ENCODE measurements around the gene GRIK3. TPM values are rescaled to one million over a fixed set of nuclear protein-coding genes. Genes with fewer than 3 reads are reported as not detected.
"Not testable (repeated sequence)": the region's sequence is repeated elsewhere in the genome, so short reads cannot be mapped to it uniquely, and the experiment has no call there.

GRIK3 gene
- total RNA-seq, 4 donors from 2014 or later = 0.75 to 9.8 (median 1.2) TPM

DNA sequence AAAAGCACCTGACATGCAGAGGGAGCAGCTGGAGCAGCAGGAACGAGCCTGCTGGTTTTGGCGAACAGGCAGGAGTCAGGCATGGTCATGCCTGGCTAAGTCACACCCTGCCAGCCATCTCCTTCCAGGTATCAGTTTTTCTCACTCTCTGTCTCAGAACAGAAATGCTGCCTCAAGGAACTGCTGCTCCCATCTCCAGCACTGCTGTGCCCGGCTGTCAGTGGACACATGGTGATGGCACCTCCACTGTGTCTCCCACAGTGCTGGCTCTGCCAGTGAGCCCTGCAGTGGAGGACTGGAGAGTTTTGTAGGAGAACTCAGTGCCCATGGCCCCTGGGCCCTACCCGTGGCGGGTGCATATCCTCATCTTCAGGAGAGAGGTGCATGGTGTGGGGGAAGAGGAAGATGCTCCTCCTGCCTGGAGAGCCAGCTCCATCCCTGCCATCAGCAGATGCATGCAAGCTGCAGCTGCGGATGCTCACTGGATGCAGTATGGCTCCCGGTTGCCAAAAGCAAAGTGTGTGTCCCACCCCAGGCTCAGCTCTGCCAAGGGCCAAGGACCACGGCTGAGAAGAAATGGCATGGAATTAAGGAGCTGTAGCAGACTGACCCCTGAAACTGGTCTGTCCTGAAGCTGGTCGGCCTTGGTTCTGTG lies 114.7 kb downstream of the GRIK3 start:
- in situ Hi-C loops (cut with MboI; ENCODE audit: low pct_ligation_motif_present in 1 of 4, low pct_unique_long_range_greater_than_20kb in 1 of 4, low sequenced_read_pairs in 3 of 4) = no loop called here
- 62 to 67% methylated on average over 3 to 9 of the region's 9 CpGs for WGBS, 2 donors (ENCODE audit: low coverage in 1 of 2)
- intact Hi-C loops (cut with DNase I; ENCODE audit: low total_unique reads) = no loop called here
- Histone ChIP-seq H3K27ac (no peak overlapping the region), H3K27me3 (peaks cover 16% of the 10 kb centered on the region), H3K4me3 (no peak overlapping the region), H3K36me3 (no peaks in the 10 kb centered on the region), H3K9me3 (no peaks in the 10 kb centered on the region), H3K4me1 (no peaks in the 10 kb centered on the region)
- DNase-seq = no peak
- TF ChIP-seq POLR2AphosphoS5 (IDR thresholded peaks at IDR 0.05) (no peak), EP300 (IDR thresholded peaks at IDR 0.05; ENCODE audit: low read depth) (no peak), POLR2A (IDR thresholded peaks at IDR 0.05) (no peak)
- TF ChIP-seq, protein P1, sequence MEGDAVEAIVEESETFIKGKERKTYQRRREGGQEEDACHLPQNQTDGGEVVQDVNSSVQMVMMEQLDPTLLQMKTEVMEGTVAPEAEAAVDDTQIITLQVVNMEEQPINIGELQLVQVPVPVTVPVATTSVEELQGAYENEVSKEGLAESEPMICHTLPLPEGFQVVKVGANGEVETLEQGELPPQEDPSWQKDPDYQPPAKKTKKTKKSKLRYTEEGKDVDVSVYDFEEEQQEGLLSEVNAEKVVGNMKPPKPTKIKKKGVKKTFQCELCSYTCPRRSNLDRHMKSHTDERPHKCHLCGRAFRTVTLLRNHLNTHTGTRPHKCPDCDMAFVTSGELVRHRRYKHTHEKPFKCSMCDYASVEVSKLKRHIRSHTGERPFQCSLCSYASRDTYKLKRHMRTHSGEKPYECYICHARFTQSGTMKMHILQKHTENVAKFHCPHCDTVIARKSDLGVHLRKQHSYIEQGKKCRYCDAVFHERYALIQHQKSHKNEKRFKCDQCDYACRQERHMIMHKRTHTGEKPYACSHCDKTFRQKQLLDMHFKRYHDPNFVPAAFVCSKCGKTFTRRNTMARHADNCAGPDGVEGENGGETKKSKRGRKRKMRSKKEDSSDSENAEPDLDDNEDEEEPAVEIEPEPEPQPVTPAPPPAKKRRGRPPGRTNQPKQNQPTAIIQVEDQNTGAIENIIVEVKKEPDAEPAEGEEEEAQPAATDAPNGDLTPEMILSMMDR (IDR thresholded peaks at IDR 0.05) = no peak

GRCh38 chr1:36918604-36919003 lies 115.7 kb downstream of the GRIK3 start:
- H3K27me3 ChIP-seq = peaks cover 16% of the 10 kb centered on the region
- 71 to 82% methylated on average over 2 to 4 of the region's 4 CpGs for WGBS, 2 donors (ENCODE audit: low coverage in 1 of 2)
- DNase-seq = no peak

GRCh38 chr1:36916542-36916941 lies 117.8 kb downstream of the GRIK3 start:
- H3K36me3 ChIP-seq; H3K27ac ChIP-seq; H3K4me1 ChIP-seq; in situ Hi-C loops (cut with MboI; ENCODE audit: low pct_ligation_motif_present in 1 of 4, low pct_unique_long_range_greater_than_20kb in 1 of 4, low sequenced_read_pairs in 3 of 4); H3K4me3 ChIP-seq; H3K27me3 ChIP-seq; DNase-seq; intact Hi-C loops (cut with DNase I; ENCODE audit: low total_unique reads); H3K9me3 ChIP-seq: not testable (repeated sequence)
- WGBS, 2 donors (ENCODE audit: low coverage in 1 of 2) = 83% methylated on average over 3 of the region's 3 CpGs; no CpG with 5 or more reads in 1 of the 2 donors

More at GRCh38 chr1:36918604-36919003, 115.7 kb downstream of the GRIK3 start:
- no peak overlapping the region for H3K27ac ChIP-seq
- TF ChIP-seq EP300 (IDR thresholded peaks at IDR 0.05; ENCODE audit: low read depth) = no peak
- TF ChIP-seq POLR2A (IDR thresholded peaks at IDR 0.05) = no peak
- TF ChIP-seq, protein P1 (IDR thresholded peaks at IDR 0.05) = no peak
- no peak for TF ChIP-seq POLR2AphosphoS5 (IDR thresholded peaks at IDR 0.05)
- H3K4me1 ChIP-seq = no peaks in the 10 kb centered on the region
- H3K9me3 ChIP-seq = no peaks in the 10 kb centered on the region
- intact Hi-C loops (cut with DNase I; ENCODE audit: low total_unique reads) = no loop called here
- H3K36me3 ChIP-seq = no peaks in the 10 kb centered on the region
- no peak overlapping the region for H3K4me3 ChIP-seq
- in situ Hi-C loops (cut with MboI; ENCODE audit: low pct_ligation_motif_present in 1 of 4, low pct_unique_long_range_greater_than_20kb in 1 of 4, low sequenced_read_pairs in 3 of 4) = no loop called here

DNA sequence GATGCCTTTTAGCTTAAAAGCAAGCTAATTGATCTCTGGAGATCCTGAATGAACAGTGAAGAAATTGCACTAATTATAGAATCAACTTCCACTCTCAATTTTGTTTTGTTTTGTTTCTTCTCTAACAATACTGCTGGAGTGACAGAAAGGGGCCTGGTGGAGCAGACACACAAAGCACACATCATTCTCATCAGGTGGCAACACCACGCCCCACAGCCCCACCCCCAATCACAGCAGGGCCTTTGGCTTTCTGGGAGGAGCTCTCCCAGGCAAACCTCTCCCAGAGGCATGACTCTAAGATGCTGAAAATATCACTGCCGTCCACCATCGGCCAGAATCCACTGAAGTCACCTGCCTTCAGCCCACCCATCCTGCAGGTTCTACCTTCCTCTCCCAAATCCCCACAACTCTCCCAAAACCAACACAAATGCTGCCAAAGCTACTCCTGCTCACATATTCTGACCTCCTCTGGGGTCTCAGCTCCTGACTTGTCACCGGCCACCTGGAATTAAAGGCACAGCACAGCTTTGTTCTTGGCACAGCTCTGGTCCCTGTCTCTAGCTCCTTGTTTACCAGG lies 120.7 kb downstream of the GRIK3 start:
- in situ Hi-C loops (cut with MboI; ENCODE audit: low pct_ligation_motif_present in 1 of 4, low pct_unique_long_range_greater_than_20kb in 1 of 4, low sequenced_read_pairs in 3 of 4) = no loop called here
- WGBS, 2 donors (ENCODE audit: low coverage in 1 of 2) = 25% methylated on average over 4 of the region's 4 CpGs; no CpG with 5 or more reads in 1 of the 2 donors

More for the DNA sequence above, 120.7 kb downstream of the GRIK3 start:
- Histone ChIP-seq H3K4me1 (no peaks in the 10 kb centered on the region), H3K27ac (no peak overlapping the region), H3K27me3 (no peaks in the 10 kb centered on the region), H3K4me3 (no peak overlapping the region), H3K36me3 (no peaks in the 10 kb centered on the region), H3K9me3 (no peaks in the 10 kb centered on the region)
- intact Hi-C loops (cut with DNase I; ENCODE audit: low total_unique reads) = loop anchor here (1.0 kb wide), 1 partner anchor 20 kb away; no protein-coding TSS in a partner anchor
- TF ChIP-seq EP300 (IDR thresholded peaks at IDR 0.05; ENCODE audit: low read depth) (no peak), POLR2A (IDR thresholded peaks at IDR 0.05) (no peak), POLR2AphosphoS5 (IDR thresholded peaks at IDR 0.05) (no peak)
- TF ChIP-seq, protein P1 (IDR thresholded peaks at IDR 0.05) = no peak
- DNase-seq = no peak
